Transverse colon (tissue), 3 donors: ENCODE results near the gene CACNA2D2.

Experiments
- CTCF ChIP-seq, 5 experiments: fragments of 200-600 bp in 3 of 5; fragments of 450-650 bp in 2 of 5; sonication (generic) in 3 of 5; IDR thresholded peaks; 1 replicate in 2 of 5; 2 replicates in 3 of 5; pipeline ENCODE4 v1.5.1; 2016 to 2017; ENCODE audit warnings: antibody characterized with exemption in 5 of 5, inconsistent platforms in 3 of 5, mild to moderate bottlenecking in 2 of 5, moderate library complexity in 1 of 5
- EP300 ChIP-seq: sonication (generic); formaldehyde crosslinking; IDR thresholded peaks from one replicate; pipeline ENCODE4 v1.6.1; 2017; ENCODE audit warnings: antibody characterized with exemption, low read depth

GRCh38 chr3:50524746-50525145 lies 21.3 kb upstream of the CACNA2D2 start:
- TF ChIP-seq CTCF (IDR thresholded peaks at IDR 0.05) = no peak
- no peak for TF ChIP-seq EP300
